Measurements from ENCODE around the gene SLC25A26.

DNA sequence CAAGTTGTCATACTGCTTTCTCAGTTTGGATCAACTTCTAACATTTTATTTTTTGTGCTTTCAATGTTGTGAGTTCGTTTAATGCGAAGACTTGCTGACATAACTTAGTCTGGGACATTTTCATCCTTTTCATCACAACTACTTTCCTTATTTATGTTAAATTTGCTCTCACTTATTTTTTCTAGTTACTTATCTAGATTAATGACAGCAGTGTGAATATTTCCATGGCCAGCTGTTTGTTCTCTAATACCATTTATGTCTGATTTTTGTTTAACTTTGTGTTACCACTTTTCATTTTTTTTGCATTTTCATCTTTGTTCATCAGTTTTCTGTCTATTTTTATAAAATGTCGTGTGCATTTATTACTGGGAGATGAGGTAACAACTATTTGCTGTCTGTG is 6.2 kb downstream of the SLC25A26 start:
- no peak for TF ChIP-seq CTCF (IDR thresholded peaks at IDR 0.05)
- TF ChIP-seq POLR2A (IDR thresholded peaks at IDR 0.05): no peak

All from body of pancreas (tissue), 4 donors.